ENCODE data around the gene ADAM12. TPM values are rescaled to one million over a fixed set of nuclear protein-coding genes. Genes with fewer than 3 reads are reported as not detected.

ADAM12 gene
- total and polyA plus RNA-seq, 4 donors: 0.03 to 0.33 (median 0.19) TPM

DNA sequence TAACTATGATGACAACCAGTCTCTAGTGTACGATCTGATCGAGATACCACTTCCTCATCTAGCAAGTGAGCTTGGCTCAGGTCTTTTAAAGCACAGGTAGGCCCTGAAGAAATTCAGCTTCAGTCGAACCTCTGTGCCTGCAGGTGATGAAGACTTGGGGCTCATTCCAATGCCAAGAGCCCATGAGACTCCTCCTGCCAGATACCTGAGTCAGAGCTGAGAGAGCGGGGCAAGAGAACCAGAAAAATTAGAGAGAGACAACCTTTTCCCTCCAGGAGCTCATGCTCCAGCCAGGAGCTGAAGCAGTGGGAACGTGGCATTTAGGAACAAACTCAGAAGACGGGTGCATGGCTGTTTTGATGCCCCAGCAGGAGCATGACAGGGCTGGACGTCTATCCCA, 259.3 kb downstream of the ADAM12 start:
- no peak for DNase-seq (ENCODE audit: low spot score)
- TF ChIP-seq CTCF (IDR thresholded peaks at IDR 0.05; ENCODE audit: low read depth, low read length, missing input control) (no peak), ATF3 (IDR thresholded peaks at IDR 0.05) (no peak), RXRA (IDR thresholded peaks at IDR 0.05) (no peak), NR2F2 (IDR thresholded peaks at IDR 0.05) (no peak), HNF4G (IDR thresholded peaks at IDR 0.05) (no peak), HNF4A (conservative IDR thresholded peaks at IDR 0.05) (no peak), JUND (IDR thresholded peaks at IDR 0.05) (no peak), ZBTB33 (IDR thresholded peaks at IDR 0.05) (no peak)
- TF ChIP-seq, protein P1, sequence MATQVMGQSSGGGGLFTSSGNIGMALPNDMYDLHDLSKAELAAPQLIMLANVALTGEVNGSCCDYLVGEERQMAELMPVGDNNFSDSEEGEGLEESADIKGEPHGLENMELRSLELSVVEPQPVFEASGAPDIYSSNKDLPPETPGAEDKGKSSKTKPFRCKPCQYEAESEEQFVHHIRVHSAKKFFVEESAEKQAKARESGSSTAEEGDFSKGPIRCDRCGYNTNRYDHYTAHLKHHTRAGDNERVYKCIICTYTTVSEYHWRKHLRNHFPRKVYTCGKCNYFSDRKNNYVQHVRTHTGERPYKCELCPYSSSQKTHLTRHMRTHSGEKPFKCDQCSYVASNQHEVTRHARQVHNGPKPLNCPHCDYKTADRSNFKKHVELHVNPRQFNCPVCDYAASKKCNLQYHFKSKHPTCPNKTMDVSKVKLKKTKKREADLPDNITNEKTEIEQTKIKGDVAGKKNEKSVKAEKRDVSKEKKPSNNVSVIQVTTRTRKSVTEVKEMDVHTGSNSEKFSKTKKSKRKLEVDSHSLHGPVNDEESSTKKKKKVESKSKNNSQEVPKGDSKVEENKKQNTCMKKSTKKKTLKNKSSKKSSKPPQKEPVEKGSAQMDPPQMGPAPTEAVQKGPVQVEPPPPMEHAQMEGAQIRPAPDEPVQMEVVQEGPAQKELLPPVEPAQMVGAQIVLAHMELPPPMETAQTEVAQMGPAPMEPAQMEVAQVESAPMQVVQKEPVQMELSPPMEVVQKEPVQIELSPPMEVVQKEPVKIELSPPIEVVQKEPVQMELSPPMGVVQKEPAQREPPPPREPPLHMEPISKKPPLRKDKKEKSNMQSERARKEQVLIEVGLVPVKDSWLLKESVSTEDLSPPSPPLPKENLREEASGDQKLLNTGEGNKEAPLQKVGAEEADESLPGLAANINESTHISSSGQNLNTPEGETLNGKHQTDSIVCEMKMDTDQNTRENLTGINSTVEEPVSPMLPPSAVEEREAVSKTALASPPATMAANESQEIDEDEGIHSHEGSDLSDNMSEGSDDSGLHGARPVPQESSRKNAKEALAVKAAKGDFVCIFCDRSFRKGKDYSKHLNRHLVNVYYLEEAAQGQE (IDR thresholded peaks at IDR 0.05): no peak
- H3K4me1 ChIP-seq (ENCODE audit: control insufficient read depth in 4 of 4, insufficient read depth in 4 of 4, low read length in 3 of 4): no peaks in the 10 kb centered on the region
- no peak overlapping the region for H3K27ac ChIP-seq (ENCODE audit: low read depth in 1 of 2, low read length in 2 of 2)
- no peak overlapping the region for H3K9ac ChIP-seq (ENCODE audit: low read depth in 1 of 2, low read length in 2 of 2)
- H3K9me3 ChIP-seq (ENCODE audit: control insufficient read depth in 4 of 4, low read length in 3 of 4): no peaks in the 10 kb centered on the region
- H3K27me3 ChIP-seq (ENCODE audit: control insufficient read depth in 4 of 4, insufficient read depth in 4 of 4, low read length in 3 of 4): no peaks in the 10 kb centered on the region
- no peak overlapping the region for H3K4me3 ChIP-seq (ENCODE audit: low read depth in 1 of 3, low read length in 3 of 3)
- 75% methylated on average over 7 of the region's 7 CpGs for WGBS
- no peaks in the 10 kb centered on the region for H3K36me3 ChIP-seq (ENCODE audit: control insufficient read depth in 4 of 4, insufficient read depth in 3 of 4, low read depth in 1 of 4, low read length in 3 of 4)

DNA sequence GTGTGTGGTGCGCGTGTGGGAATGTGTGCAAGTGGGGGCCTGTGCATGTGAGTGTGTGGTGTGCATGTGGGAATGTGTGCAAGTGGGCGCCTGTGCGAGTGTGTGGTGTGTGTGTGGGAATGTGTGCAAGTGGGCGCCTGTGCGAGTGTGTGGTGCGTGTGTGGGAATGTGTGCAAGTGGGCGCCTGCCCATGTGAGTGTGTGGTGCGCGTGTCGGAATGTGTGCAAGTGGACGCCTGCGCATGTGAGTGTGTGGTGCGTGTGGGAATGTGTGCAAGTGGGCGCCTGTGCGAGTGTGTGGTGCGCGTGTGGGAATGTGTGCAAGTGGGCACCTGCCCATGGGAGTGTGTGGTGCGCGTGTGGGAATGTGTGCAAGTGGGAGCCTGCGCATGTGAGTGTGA, 259.7 kb downstream of the ADAM12 start:
- WGBS: 97% methylated on average over 21 of the region's 21 CpGs
- H3K4me3 ChIP-seq (ENCODE audit: low read depth in 1 of 3, low read length in 3 of 3): no peak overlapping the region

More for the DNA sequence above, 259.7 kb downstream of the ADAM12 start:
- H3K4me1 ChIP-seq (ENCODE audit: control insufficient read depth in 4 of 4, insufficient read depth in 4 of 4, low read length in 3 of 4): no peaks in the 10 kb centered on the region
- DNase-seq (ENCODE audit: low spot score): no peak
- H3K9me3 ChIP-seq (ENCODE audit: control insufficient read depth in 4 of 4, low read length in 3 of 4): no peaks in the 10 kb centered on the region
- no peaks in the 10 kb centered on the region for H3K27me3 ChIP-seq (ENCODE audit: control insufficient read depth in 4 of 4, insufficient read depth in 4 of 4, low read length in 3 of 4)
- no peak overlapping the region for H3K9ac ChIP-seq (ENCODE audit: low read depth in 1 of 2, low read length in 2 of 2)
- H3K36me3 ChIP-seq (ENCODE audit: control insufficient read depth in 4 of 4, insufficient read depth in 3 of 4, low read depth in 1 of 4, low read length in 3 of 4): no peaks in the 10 kb centered on the region
- no peak overlapping the region for H3K27ac ChIP-seq (ENCODE audit: low read depth in 1 of 2, low read length in 2 of 2)
- no peak for TF ChIP-seq HNF4G (IDR thresholded peaks at IDR 0.05)
- no peak for TF ChIP-seq ATF3 (IDR thresholded peaks at IDR 0.05)
- no peak for TF ChIP-seq TAF1 (conservative IDR thresholded peaks at IDR 0.05)
- no peak for TF ChIP-seq RXRA (IDR thresholded peaks at IDR 0.05)
- no peak for TF ChIP-seq GABPA (IDR thresholded peaks at IDR 0.05 in 1 of 2, conservative IDR thresholded peaks at IDR 0.05 in 1 of 2)
- TF ChIP-seq HNF4A (conservative IDR thresholded peaks at IDR 0.05): no peak

All from liver (tissue), 9 donors.